PC-9 (cell line): ENCODE measurements around the gene CD302. TPM values are rescaled to one million over a fixed set of nuclear protein-coding genes. Genes with fewer than 3 reads are reported as not detected.

ENCODE experiments used
- BruUV-seq: library from RNA; stranded (reverse); fragments of 400-500 nt; replicated peaks from 2 replicates; lab custom pipeline; 2021; lab: Mats Ljungman, UMichigan
- CTCF ChIA-PET: fragments of 300-600 bp; sonication (Branson Sonifier 250); formaldehyde crosslinking; loops from one replicate; lab custom pipeline; 2022; ENCODE audit warnings: antibody characterized with exemption; lab: Charles Lee
- POLR2A ChIA-PET: fragments of 300-600 bp; sonication (Branson Sonifier 250); formaldehyde crosslinking; loops from one replicate; lab custom pipeline; 2022; ENCODE audit warnings: antibody characterized with exemption; ENCODE audit not compliant: unreplicated experiment; lab: Charles Lee
- DNase-seq, 2 experiments: peaks; one replicate each; pipeline versions ENCODE4 v3.0.0 to v3.0.0-alpha.2; 2015 to 2022; ENCODE audit warnings: mixed read lengths in 1 of 2
- H2AFZ ChIP-seq: fragments of 200-600 bp; sonication (generic); 2 replicates; pipeline ENCODE4 v1.8.1; 2017; ENCODE audit warnings: antibody characterized with exemption
- H3F3A ChIP-seq: fragments of 200-600 bp; sonication (generic); 2 replicates; pipeline ENCODE4 v1.8.1; 2017; ENCODE audit warnings: antibody characterized with exemption, mild to moderate bottlenecking, low read depth; ENCODE audit not compliant: insufficient read depth
- H3K27ac ChIP-seq: fragments of 200-600 bp; sonication (generic); 2 replicates; pipeline ENCODE4 v1.6.1; 2016; ENCODE audit warnings: mixed run types
- H3K27me3 ChIP-seq: fragments of 200-600 bp; sonication (generic); 2 replicates; pipeline ENCODE4 v1.6.1; 2016; ENCODE audit warnings: low read depth, mixed run types; ENCODE audit not compliant: insufficient read depth
- H3K36me3 ChIP-seq: fragments of 200-600 bp; sonication (generic); 2 replicates; pipeline ENCODE4 v1.6.1; 2016; ENCODE audit warnings: low read depth, mixed run types
- H3K4me1 ChIP-seq: fragments of 200-600 bp; sonication (generic); replicated peaks from 2 replicates; pipeline ENCODE4 v1.6.1; 2016; ENCODE audit warnings: mixed run types; ENCODE audit not compliant: insufficient read depth
- H3K4me2 ChIP-seq: fragments of 200-600 bp; sonication (generic); 2 replicates; pipeline ENCODE4 v1.6.1; 2017; ENCODE audit warnings: mixed run types
- H3K4me3 ChIP-seq: fragments of 200-600 bp; sonication (generic); 2 replicates; pipeline ENCODE4 v1.6.1; 2016; ENCODE audit warnings: mixed run types
- H3K79me2 ChIP-seq: fragments of 200-600 bp; sonication (generic); 2 replicates; pipeline ENCODE4 v1.6.1; 2017; ENCODE audit warnings: low read depth, mixed run types
- H3K9me2 ChIP-seq: fragments of 200-600 bp; sonication (generic); 2 replicates; pipeline ENCODE4 v1.8.1; 2017; ENCODE audit warnings: mild to moderate bottlenecking; ENCODE audit not compliant: insufficient read depth
- H3K9me3 ChIP-seq: fragments of 200-600 bp; sonication (generic); 2 replicates; pipeline ENCODE4 v1.8.1; 2016; ENCODE audit warnings: low read depth; ENCODE audit not compliant: insufficient read depth
- H4K20me1 ChIP-seq: fragments of 200-600 bp; sonication (generic); 2 replicates; pipeline ENCODE4 v1.8.1; 2017; ENCODE audit not compliant: insufficient read depth
- EZH2 ChIP-seq: fragments of 200-600 bp; sonication (generic); IDR thresholded peaks from 2 replicates; pipeline ENCODE4 v1.8.0; 2017; ENCODE audit warnings: antibody characterized with exemption, low read depth
- intact Hi-C: fragments of 100-400 bp; cut with micrococcal nuclease; formaldehyde crosslinking; loops from one replicate; pipeline ENCODE4 v1.10.0; 2022; ENCODE audit not compliant: unreplicated experiment
- total RNA-seq: library from RNA; stranded (reverse); gene quantifications from 2 replicates; pipeline ENCODE4 v1.2.3, GENCODE V29; 2021
- TF ChIP-seq, protein P1 (sequence below): fragments of 200-600 bp; sonication (generic); conservative IDR thresholded peaks from 2 replicates; pipeline ENCODE4 v1.6.1; 2017; ENCODE audit warnings: mixed run types, antibody characterized with exemption, mild to moderate bottlenecking, moderate library complexity

The CD302 gene
- total RNA-seq, 1 experiment from 2014 or later = 2.6 TPM

- Histone ChIP-seq H3K4me2 (no peak overlapping the region), H3F3A (0 out of 2 replicates have a peak, but pooled peaks cover 2% of the 10 kb centered on the region), H3K27ac (no peak overlapping the region), H3K36me3 (no peaks in the 10 kb centered on the region), H3K79me2 (no peaks in the 10 kb centered on the region), H4K20me1 (no peaks in the 10 kb centered on the region), H3K4me3 (no peak overlapping the region), H3K9me2 (no peaks in the 10 kb centered on the region), H2AFZ (no peak overlapping the region), H3K9me3 (no peaks in the 10 kb centered on the region), H3K27me3 (no peaks in the 10 kb centered on the region), H3K4me1 (peaks cover 6% of the 10 kb centered on the region)
- ChIA-PET CTCF (no interaction called here), POLR2A (no interaction called here)
- TF ChIP-seq, protein P1, sequence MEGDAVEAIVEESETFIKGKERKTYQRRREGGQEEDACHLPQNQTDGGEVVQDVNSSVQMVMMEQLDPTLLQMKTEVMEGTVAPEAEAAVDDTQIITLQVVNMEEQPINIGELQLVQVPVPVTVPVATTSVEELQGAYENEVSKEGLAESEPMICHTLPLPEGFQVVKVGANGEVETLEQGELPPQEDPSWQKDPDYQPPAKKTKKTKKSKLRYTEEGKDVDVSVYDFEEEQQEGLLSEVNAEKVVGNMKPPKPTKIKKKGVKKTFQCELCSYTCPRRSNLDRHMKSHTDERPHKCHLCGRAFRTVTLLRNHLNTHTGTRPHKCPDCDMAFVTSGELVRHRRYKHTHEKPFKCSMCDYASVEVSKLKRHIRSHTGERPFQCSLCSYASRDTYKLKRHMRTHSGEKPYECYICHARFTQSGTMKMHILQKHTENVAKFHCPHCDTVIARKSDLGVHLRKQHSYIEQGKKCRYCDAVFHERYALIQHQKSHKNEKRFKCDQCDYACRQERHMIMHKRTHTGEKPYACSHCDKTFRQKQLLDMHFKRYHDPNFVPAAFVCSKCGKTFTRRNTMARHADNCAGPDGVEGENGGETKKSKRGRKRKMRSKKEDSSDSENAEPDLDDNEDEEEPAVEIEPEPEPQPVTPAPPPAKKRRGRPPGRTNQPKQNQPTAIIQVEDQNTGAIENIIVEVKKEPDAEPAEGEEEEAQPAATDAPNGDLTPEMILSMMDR = no peak
- TF ChIP-seq EZH2 = no peak
- no TSS peak for BruUV-seq
- no peak for DNase-seq
- intact Hi-C loops = no loop called here
Observed at GRCh38 chr2:159783556-159783955, 14.5 kb downstream of the CD302 start.

DNA sequence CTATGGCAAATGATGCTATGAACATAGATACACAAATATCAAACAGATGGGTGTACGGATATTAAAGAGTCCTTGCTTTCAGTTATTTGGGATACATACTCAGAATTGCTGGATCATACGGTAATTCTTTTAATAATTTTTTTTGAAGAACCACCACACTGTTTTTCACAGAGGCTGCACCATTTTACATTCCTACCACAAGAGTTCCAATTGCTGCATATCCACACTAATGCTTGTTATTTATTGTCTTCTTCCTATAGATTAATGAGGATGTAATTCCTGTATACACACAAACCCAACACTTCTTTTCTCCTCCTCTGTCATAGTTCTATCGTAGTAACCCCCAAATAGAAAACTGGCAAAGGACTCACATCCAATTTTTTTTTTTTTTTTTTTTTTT lies 21.7 kb downstream of the CD302 start:
- intact Hi-C loops = no loop called here
- no peak overlapping the region for H3K4me2 ChIP-seq
- ChIA-PET CTCF (no interaction called here), POLR2A (no interaction called here)
- no peaks in the 10 kb centered on the region for H3K9me2 ChIP-seq
- 0 out of 2 replicates have a peak, but pooled peaks cover 4% of the 10 kb centered on the region for H3F3A ChIP-seq
- H3K79me2 ChIP-seq = no peaks in the 10 kb centered on the region
- H3K4me3 ChIP-seq = no peak overlapping the region
- H3K27me3 ChIP-seq = no peaks in the 10 kb centered on the region
- no peaks in the 10 kb centered on the region for H4K20me1 ChIP-seq
- TF ChIP-seq EZH2 = no peak
- TF ChIP-seq, protein P1 = no peak
- H3K4me1 ChIP-seq = no peaks in the 10 kb centered on the region
- no peak overlapping the region for H3K27ac ChIP-seq
- H2AFZ ChIP-seq = no peak overlapping the region
- BruUV-seq = no TSS peak
- H3K36me3 ChIP-seq = no peaks in the 10 kb centered on the region
- DNase-seq = no peak
- no peaks in the 10 kb centered on the region for H3K9me3 ChIP-seq

- H3K4me2 ChIP-seq = no peak overlapping the region
- no peak overlapping the region for H3K27ac ChIP-seq
- H4K20me1 ChIP-seq = no peaks in the 10 kb centered on the region
- ChIA-PET POLR2A (no interaction called here), CTCF (no interaction called here)
- 0 out of 2 replicates have a peak, but pooled peaks cover 4% of the 10 kb centered on the region for H3F3A ChIP-seq
- intact Hi-C loops = no loop called here
- no peaks in the 10 kb centered on the region for H3K79me2 ChIP-seq
- no peaks in the 10 kb centered on the region for H3K9me3 ChIP-seq
- BruUV-seq = no TSS peak
- H3K9me2 ChIP-seq = no peaks in the 10 kb centered on the region
- H2AFZ ChIP-seq = no peak overlapping the region
- no peak overlapping the region for H3K4me3 ChIP-seq
- TF ChIP-seq, protein P1 = no peak
- no peak for TF ChIP-seq EZH2
- DNase-seq = no peak
- H3K27me3 ChIP-seq = no peaks in the 10 kb centered on the region
- H3K4me1 ChIP-seq = no peaks in the 10 kb centered on the region
- no peaks in the 10 kb centered on the region for H3K36me3 ChIP-seq
Observed at GRCh38 chr2:159775021-159775420, 23.0 kb downstream of the CD302 start.
